Inflammatory macrophage (primary cell): Measurements from ENCODE around the gene GLI1.
A peak's percentile ranks its signal among the peaks of the same experiment; 100 is the strongest.
"Not testable (repeated sequence)": the region's sequence is repeated elsewhere in the genome, so short reads cannot be mapped to it uniquely, and the experiment has no call there.

ENCODE experiments used
- DNase-seq, 2 donors: peaks; one replicate each; pipeline ENCODE4 v3.0.0-alpha.2; 2020 to 2022

GLI1 gene

DNA sequence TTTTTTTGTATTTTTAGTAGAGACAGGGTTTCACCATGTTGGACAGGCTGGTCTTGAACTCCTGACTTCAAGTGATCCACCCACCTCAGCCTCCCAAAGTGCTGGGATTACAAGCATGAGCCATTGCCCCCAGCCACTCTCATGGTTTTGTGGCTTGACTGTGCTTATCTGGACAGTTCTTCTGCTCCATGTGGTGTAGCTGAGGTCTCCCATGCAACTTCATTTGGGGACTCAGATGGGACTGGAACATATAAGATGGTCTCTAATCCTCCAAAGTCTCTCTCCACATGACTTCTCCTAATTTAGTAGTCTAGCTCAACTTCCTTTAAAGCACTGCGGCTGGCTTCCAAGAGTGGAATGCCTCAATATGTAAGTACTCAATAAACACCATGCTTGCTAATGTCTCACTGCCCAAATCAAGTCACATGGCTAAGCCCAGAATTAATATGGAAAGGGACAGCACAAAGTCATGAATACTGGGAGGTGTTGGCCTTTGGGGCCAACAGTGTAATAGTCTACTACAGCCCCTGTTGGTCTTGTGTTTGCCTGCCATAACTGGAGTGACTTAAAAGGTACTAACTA is 17.6 kb upstream of the GLI1 start:
- DNase-seq = no peak

DNA sequence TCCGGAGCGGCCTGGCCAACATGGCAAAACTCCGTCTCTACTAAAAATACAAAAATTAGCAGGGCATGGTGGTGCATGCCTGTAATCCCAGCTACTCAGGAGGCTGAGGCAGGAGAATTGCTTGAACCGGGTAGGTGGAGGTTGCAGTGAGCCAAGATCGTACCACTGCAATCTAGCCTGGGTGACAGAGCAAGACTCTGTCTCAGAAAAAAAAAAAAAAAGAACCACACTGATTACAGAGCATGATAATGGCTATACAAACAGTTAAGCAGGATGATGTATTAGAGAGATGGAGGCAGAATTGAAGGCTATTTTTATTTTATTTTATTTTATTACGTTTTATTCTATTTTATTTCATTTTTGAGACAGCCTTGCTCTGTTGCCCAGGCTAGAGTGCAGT is 15.2 kb upstream of the GLI1 start:
- not testable (repeated sequence) for DNase-seq

- no peak for DNase-seq
These were observed 14.8 kb upstream of the GLI1 start for GRCh38 chr12:57444744-57445143.

- no peak for DNase-seq
These were observed 13.2 kb upstream of the GLI1 start for GRCh38 chr12:57446292-57446960.

- no peak for DNase-seq
These were observed 10.9 kb upstream of the GLI1 start for GRCh38 chr12:57448669-57449068.

DNA sequence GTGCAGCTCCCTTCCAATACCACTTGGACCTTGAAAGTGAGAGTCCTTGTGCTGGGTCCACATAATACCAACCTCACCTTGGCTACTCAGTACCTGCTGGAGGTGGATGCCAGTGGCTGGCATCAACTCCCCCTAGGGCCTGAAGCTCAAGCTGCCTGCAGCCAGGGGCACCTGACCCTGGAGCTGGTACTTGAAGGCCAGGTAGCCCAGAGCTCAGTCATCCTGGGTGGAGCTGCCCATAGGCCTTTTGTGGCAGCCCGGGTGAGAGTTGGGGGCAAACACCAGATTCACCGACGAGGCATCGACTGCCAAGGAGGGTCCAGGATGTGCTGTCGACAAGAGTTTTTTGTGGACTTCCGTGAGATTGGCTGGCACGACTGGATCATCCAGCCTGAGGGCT is 10.2 kb upstream of the GLI1 start:
- DNase-seq = no peak

DNA sequence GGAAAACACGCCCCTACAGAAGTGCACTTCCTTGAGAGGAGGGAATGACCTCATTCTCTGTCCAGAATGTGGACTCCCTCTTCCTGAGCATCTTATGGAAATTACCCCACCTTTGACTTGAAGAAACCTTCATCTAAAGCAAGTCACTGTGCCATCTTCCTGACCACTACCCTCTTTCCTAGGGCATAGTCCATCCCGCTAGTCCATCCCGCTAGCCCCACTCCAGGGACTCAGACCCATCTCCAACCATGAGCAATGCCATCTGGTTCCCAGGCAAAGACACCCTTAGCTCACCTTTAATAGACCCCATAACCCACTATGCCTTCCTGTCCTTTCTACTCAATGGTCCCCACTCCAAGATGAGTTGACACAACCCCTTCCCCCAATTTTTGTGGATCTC is 9.5 kb upstream of the GLI1 start:
- DNase-seq = no peak

DNA sequence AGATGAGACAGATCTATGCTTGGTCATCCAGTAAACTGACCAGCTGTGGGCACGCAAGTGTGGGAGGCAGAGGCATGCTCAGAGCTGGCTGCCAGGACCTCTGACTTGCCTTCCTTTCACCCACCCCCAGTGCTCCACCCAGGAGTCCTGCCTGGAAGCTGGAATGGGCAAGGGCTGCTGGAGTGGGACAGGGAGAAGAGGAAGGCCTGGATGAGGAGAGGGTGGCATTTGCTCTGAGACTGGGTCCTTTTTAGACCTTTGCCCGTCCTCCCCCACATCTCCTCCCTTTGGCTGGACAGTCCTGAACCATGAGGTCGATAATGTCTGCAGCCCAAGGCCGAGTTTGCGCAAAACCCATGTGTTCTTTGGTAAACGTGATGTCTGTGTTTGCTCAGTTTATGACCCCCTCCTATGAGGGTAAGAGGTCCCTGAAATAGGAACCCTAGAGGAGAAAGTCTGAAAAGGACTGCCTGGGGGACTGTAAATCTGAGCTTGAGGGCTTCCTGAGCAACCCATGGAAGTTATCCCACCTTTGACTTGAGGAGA is 8.3 kb upstream of the GLI1 start:
- no peak for DNase-seq

DNA sequence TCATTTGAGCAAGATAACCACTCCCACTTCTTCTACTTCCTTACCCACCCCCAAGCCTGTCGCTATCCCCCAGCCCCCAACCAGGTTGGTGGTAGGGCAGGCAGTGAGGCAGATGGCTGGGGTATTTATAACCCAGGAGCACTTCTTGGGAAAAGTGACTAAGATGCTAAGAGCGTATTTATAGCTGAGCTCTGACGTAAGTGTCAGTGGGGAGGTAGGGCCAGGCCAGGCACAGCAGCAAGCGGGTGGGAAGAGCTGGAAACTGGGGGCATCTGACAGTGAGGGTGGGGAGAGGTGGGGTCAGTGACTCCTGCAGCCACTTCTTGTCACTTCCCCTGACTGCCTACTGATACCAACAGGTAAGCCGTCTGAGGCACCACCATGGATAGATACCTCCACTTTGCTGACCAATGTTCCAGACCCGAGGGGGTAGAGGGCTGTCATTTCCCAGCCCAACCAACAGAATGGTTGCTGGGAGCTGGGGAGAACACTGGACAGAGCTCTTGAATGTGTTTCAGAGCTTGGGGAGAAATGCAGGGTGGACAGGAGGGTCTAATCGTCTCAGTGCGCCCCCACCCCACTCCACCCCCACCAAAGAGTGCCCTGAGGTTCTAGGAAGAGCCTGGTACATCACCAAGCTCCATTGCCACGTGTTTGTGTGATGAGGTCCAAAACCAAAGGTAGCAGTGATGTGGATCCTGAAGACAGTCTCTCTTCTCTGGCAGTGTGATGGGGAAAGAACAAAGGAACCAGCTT is 7.2 kb upstream of the GLI1 start:
- DNase-seq = peak in 1 of 2 donors; percentile 25

DNA sequence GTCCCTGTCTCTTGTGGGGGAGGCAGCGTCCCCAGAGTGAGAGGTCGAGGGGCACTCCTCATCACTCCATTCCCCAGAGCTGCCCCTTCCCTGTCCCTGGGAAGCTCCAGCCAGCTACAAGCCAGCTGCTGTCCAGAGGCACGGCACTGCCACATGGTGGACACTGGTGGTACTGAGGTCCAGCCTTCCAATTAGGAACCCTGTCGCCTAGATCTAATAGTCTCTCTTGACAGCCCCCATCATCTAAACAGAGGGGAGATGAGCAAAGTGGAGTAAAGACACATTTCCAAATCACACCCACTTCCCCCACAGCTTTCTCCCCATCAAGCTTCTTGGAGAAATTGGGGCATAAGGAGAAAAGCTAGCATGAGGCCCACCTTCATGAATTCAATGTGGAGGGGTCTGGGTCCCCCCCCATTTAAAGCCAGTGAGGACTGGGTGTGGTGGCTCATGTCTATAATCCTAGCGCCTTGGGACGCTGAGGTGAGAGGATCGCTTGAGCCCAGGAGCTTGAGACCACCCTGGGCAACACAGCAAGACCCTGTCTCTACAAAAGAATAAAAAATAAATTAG is 6.6 kb upstream of the GLI1 start:
- DNase-seq = peak; percentile 72 to 76

- no peak for DNase-seq
These were observed 5.4 kb upstream of the GLI1 start for GRCh38 chr12:57454213-57454565.

GRCh38 chr12:57454566-57455373 is 4.8 kb upstream of the GLI1 start, which contains the start of gene INHBE:
Gene INHBE, plus strand, starts transcription at chr12:57455307. Its CDS starts 230 bp downstream, at chr12:57455537.
- peak; percentile 26 to 59 for DNase-seq

DNA sequence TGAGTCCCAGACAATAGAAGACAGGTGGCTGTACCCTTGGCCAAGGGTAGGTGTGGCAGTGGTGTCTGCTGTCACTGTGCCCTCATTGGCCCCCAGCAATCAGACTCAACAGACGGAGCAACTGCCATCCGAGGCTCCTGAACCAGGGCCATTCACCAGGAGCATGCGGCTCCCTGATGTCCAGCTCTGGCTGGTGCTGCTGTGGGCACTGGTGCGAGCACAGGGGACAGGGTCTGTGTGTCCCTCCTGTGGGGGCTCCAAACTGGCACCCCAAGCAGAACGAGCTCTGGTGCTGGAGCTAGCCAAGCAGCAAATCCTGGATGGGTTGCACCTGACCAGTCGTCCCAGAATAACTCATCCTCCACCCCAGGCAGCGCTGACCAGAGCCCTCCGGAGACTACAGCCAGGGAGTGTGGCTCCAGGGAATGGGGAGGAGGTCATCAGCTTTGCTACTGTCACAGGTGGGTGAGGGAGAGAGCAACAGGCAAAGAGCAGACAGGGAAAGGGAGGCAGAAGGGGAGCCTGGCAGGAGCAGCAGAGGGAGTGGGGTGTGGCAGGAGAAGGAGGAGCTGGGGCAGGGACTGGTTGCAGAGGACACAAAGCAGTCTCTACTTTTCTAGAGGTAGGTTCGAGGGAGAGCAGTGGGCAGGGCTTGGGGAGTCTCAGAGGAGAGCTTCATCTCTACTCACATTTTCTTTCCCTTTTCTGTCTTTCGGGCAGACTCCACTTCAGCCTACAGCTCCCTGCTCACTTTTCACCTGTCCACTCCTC is 4.0 kb upstream of the GLI1 start:
- no peak for DNase-seq

GRCh38 chr12:57456145-57456700 is 3.4 kb upstream of the GLI1 start:
- DNase-seq = no peak

DNA sequence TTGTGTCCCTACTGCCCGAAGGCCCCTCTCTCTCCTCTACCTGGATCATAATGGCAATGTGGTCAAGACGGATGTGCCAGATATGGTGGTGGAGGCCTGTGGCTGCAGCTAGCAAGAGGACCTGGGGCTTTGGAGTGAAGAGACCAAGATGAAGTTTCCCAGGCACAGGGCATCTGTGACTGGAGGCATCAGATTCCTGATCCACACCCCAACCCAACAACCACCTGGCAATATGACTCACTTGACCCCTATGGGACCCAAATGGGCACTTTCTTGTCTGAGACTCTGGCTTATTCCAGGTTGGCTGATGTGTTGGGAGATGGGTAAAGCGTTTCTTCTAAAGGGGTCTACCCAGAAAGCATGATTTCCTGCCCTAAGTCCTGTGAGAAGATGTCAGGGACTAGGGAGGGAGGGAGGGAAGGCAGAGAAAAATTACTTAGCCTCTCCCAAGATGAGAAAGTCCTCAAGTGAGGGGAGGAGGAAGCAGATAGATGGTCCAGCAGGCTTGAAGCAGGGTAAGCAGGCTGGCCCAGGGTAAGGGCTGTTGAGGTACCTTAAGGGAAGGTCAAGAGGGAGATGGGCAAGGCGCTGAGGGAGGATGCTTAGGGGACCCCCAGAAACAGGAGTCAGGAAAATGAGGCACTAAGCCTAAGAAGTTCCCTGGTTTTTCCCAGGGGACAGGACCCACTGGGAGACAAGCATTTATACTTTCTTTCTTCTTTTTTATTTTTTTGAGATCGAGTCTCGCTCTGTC is 2.7 kb upstream of the GLI1 start:
- DNase-seq = no peak

DNA sequence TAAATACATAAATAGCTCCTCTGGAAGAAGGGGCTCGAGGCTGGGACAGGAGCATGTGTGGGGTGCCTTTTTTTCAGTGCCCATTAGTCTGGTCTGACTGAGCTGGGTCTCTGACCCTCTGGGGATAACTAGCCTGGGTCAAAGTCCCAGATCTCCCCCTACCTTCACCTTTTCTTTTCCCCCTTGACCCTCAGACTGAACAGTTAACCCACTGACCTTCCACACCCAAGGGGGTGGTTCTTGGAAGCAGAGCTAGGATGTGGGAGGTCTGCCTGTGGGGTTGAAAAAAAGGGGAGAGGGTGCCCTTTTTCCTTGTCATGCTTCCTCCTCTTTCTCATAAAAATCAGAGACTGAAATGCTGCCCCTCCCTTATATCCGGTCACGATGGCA is 925 bp upstream of the GLI1 start:
- DNase-seq = no peak

- peak; percentile 94 to 96 for DNase-seq
These were observed 383 bp upstream of the GLI1 start for GRCh38 chr12:57459055-57459749.

DNA sequence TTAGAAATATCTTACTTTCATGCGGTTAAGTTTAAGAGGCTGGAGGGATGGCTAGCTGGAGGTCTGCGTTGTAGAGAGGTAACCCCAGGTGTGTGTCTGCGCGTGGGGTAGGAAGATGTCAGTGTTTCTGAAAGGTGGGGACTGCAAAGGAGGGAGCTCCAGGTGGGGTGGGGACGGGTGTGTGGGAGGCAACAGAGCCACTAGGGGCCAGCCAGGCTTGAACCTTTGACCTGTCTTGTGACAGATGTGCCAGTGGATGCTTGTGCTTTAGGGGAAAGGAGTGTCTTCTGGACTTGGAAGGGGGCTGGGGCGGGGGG is 841 bp downstream of the GLI1 start:
- DNase-seq = no peak

GRCh38 chr12:57460841-57461275 is 1.3 kb downstream of the GLI1 start:
- DNase-seq = no peak
